Measurements from ENCODE around the gene AQP12B.

The AQP12B gene

GRCh38 chr2:240711296-240711695 is 28.6 kb upstream of the AQP12B start:
- Histone ChIP-seq H3K36me3 (ENCODE audit: control insufficient read depth, insufficient read depth, low read length) (no peaks in the 10 kb centered on the region), H3K27me3 (replicated peaks; ENCODE audit: control insufficient read depth, insufficient read depth, low read length) (peaks cover 2% of the 10 kb centered on the region; the same call in 1 of the 2 replicates)

GRCh38 chr2:240708457-240708856 is 25.8 kb upstream of the AQP12B start:
- DNase-seq (ENCODE audit: extremely low read depth, insufficient read length), result no peak
- Histone ChIP-seq H3K36me3 (ENCODE audit: control insufficient read depth, insufficient read depth, low read length) (no peaks in the 10 kb centered on the region), H3K4me3 (replicated peaks; ENCODE audit: low read depth, low read length) (no peak overlapping the region), H3K27me3 (replicated peaks; ENCODE audit: control insufficient read depth, insufficient read depth, low read length) (peaks cover 2% of the 10 kb centered on the region; the same call in 1 of the 2 replicates)
- TF ChIP-seq CTCF (IDR thresholded peaks at IDR 0.05; ENCODE audit: insufficient read depth, low read length, poor library complexity, severe bottlenecking), result no peak

More at GRCh38 chr2:240711296-240711695, 28.6 kb upstream of the AQP12B start:
- TF ChIP-seq CTCF (IDR thresholded peaks at IDR 0.05; ENCODE audit: insufficient read depth, low read length, poor library complexity, severe bottlenecking), result no peak
- no peak overlapping the region for H3K4me3 ChIP-seq (replicated peaks; ENCODE audit: low read depth, low read length)
- DNase-seq (ENCODE audit: extremely low read depth, insufficient read length), result no peak

GRCh38 chr2:240707821-240708220 is 25.1 kb upstream of the AQP12B start:
- Histone ChIP-seq H3K27me3 (replicated peaks; ENCODE audit: control insufficient read depth, insufficient read depth, low read length) (peaks cover 2% of the 10 kb centered on the region; the same call in 1 of the 2 replicates), H3K36me3 (ENCODE audit: control insufficient read depth, insufficient read depth, low read length) (no peaks in the 10 kb centered on the region), H3K4me3 (replicated peaks; ENCODE audit: low read depth, low read length) (no peak overlapping the region)
- no peak for DNase-seq (ENCODE audit: extremely low read depth, insufficient read length)
- no peak for TF ChIP-seq CTCF (IDR thresholded peaks at IDR 0.05; ENCODE audit: insufficient read depth, low read length, poor library complexity, severe bottlenecking)

- Histone ChIP-seq H3K27me3 (replicated peaks; ENCODE audit: control insufficient read depth, insufficient read depth, low read length) (peaks cover 2% of the 10 kb centered on the region; the same call in 1 of the 2 replicates), H3K4me3 (replicated peaks; ENCODE audit: low read depth, low read length) (no peak overlapping the region)
- DNase-seq (ENCODE audit: extremely low read depth, insufficient read length), result no peak
Observed at GRCh38 chr2:240707043-240707756, 24.5 kb upstream of the AQP12B start.

GRCh38 chr2:240705204-240705791 is 22.6 kb upstream of the AQP12B start:
- Histone ChIP-seq H3K36me3 (ENCODE audit: control insufficient read depth, insufficient read depth, low read length) (no peaks in the 10 kb centered on the region), H3K27me3 (replicated peaks; ENCODE audit: control insufficient read depth, insufficient read depth, low read length) (peaks cover 2% of the 10 kb centered on the region; the same call in 1 of the 2 replicates), H3K4me3 (replicated peaks; ENCODE audit: low read depth, low read length) (no peak overlapping the region)
- DNase-seq (ENCODE audit: extremely low read depth, insufficient read length), result no peak
- no peak for TF ChIP-seq CTCF (IDR thresholded peaks at IDR 0.05; ENCODE audit: insufficient read depth, low read length, poor library complexity, severe bottlenecking)

More at GRCh38 chr2:240707043-240707756, 24.5 kb upstream of the AQP12B start:
- TF ChIP-seq CTCF (IDR thresholded peaks at IDR 0.05; ENCODE audit: insufficient read depth, low read length, poor library complexity, severe bottlenecking), result no peak
- H3K36me3 ChIP-seq (ENCODE audit: control insufficient read depth, insufficient read depth, low read length), result no peaks in the 10 kb centered on the region

Measured in GM06990 (cell line).